WTC11 (cell line): Measurements from ENCODE around the gene NRXN3. TPM values are rescaled to one million over a fixed set of nuclear protein-coding genes. Genes with fewer than 3 reads are reported as not detected.

Source experiments
- ATAC-seq: fragments of 200-7000 bp; cut with Tn5 transposase; 2 replicates; pipeline ENCODE4 v1.10.0; 2021; ENCODE audit warnings: mild to moderate bottlenecking, moderate library complexity
- CTCF ChIA-PET: fragments of 300-600 bp; sonication (Branson Sonifier 250); formaldehyde crosslinking; loops from one replicate; lab custom pipeline; 2021; ENCODE audit warnings: antibody characterized with exemption; lab: Charles Lee
- POLR2A ChIA-PET: fragments of 350-600 bp; sonication (Branson Sonifier 250); formaldehyde crosslinking; loops from one replicate; lab custom pipeline; 2021; ENCODE audit warnings: antibody characterized with exemption; lab: Charles Lee
- DNase-seq: peaks from one replicate; pipeline ENCODE4 v3.0.0; 2021; ENCODE audit warnings: low spot score
- H3K27ac Mint-ChIP-seq: 2 replicates; pipeline ENCODE4 v1.8.0; 2021; ENCODE audit warnings: mixed read lengths
- H3K27me3 Mint-ChIP-seq: 2 replicates; pipeline ENCODE4 v1.8.0; 2021; ENCODE audit warnings: low read depth, mild to moderate bottlenecking, moderate library complexity, mixed read lengths
- H3K36me3 Mint-ChIP-seq: 2 replicates; pipeline ENCODE4 v1.8.0; 2021; ENCODE audit warnings: mixed read lengths
- H3K4me1 Mint-ChIP-seq: 2 replicates; pipeline ENCODE4 v1.8.0; 2022; ENCODE audit warnings: mixed read lengths
- H3K4me3 Mint-ChIP-seq: 2 replicates; pipeline ENCODE4 v1.8.0; 2021; ENCODE audit warnings: mild to moderate bottlenecking, moderate library complexity, mixed read lengths
- H3K9me3 Mint-ChIP-seq: 2 replicates; pipeline ENCODE4 v1.8.0; 2021; ENCODE audit warnings: mixed read lengths
- CBFB ChIP-seq: sonication (generic); formaldehyde crosslinking; IDR thresholded peaks from 2 replicates; pipeline ENCODE4 v1.8.1; 2022; ENCODE audit warnings: mild to moderate bottlenecking, low read depth, missing genetic modification reagents
- CREM ChIP-seq: sonication (generic); formaldehyde crosslinking; IDR thresholded peaks from 2 replicates; pipeline ENCODE4 v1.8.1; 2022; ENCODE audit warnings: mild to moderate bottlenecking, missing genetic modification reagents, moderate library complexity
- ELF4 ChIP-seq: sonication (generic); formaldehyde crosslinking; IDR thresholded peaks from 2 replicates; pipeline ENCODE4 v1.8.1; 2022; ENCODE audit warnings: low read depth, mild to moderate bottlenecking, moderate library complexity, missing genetic modification reagents
- GABPB1 ChIP-seq: sonication (generic); formaldehyde crosslinking; IDR thresholded peaks from 2 replicates; pipeline ENCODE4 v1.8.1; 2023; ENCODE audit warnings: mild to moderate bottlenecking, missing genetic modification reagents
- GRHL2 ChIP-seq: fragments of 250-450 bp; sonication (Bioruptor Pico); IDR thresholded peaks from 2 replicates; pipeline ENCODE4 v1.8.0; 2022; ENCODE audit warnings: mild to moderate bottlenecking, moderate library complexity; ENCODE audit not compliant: insufficient replicate concordance, severe bottlenecking
- IRF2 ChIP-seq: sonication (generic); formaldehyde crosslinking; IDR thresholded peaks from 2 replicates; pipeline ENCODE4 v1.8.0; 2022; ENCODE audit warnings: low read depth, missing genetic modification reagents, borderline replicate concordance
- MLX ChIP-seq: sonication (generic); formaldehyde crosslinking; IDR thresholded peaks from 2 replicates; pipeline ENCODE4 v1.8.1; 2023; ENCODE audit warnings: mild to moderate bottlenecking, missing genetic modification reagents, moderate library complexity
- MYBL2 ChIP-seq: sonication (generic); formaldehyde crosslinking; IDR thresholded peaks from 2 replicates; pipeline ENCODE4 v1.8.1; 2023; ENCODE audit warnings: mild to moderate bottlenecking, moderate library complexity, missing genetic modification reagents
- NFE2L1 ChIP-seq: sonication (generic); formaldehyde crosslinking; IDR thresholded peaks from 2 replicates; pipeline ENCODE4 v1.8.1; 2023; ENCODE audit warnings: missing genetic modification reagents
- NR2C2 ChIP-seq: sonication (generic); formaldehyde crosslinking; IDR thresholded peaks from 2 replicates; pipeline ENCODE4 v1.8.0; 2022; ENCODE audit warnings: mild to moderate bottlenecking, missing genetic modification reagents
- NR3C1 ChIP-seq: sonication (generic); formaldehyde crosslinking; conservative IDR thresholded peaks from 2 replicates; pipeline ENCODE4 v1.8.1; 2023; ENCODE audit warnings: low read depth, mild to moderate bottlenecking, missing genetic modification reagents
- PRDM15 ChIP-seq: sonication (generic); formaldehyde crosslinking; IDR thresholded peaks from 2 replicates; pipeline ENCODE4 v1.8.0; 2022; ENCODE audit warnings: missing genetic modification reagents
- SMAD3 ChIP-seq: sonication (generic); formaldehyde crosslinking; IDR thresholded peaks from 2 replicates; pipeline ENCODE4 v1.8.0; 2022; ENCODE audit warnings: missing genetic modification reagents, mild to moderate bottlenecking, borderline replicate concordance
- SOX15 ChIP-seq: fragments of 250-450 bp; sonication (Bioruptor Pico); IDR thresholded peaks from 2 replicates; pipeline ENCODE4 v1.9.0; 2021; ENCODE audit warnings: mild to moderate bottlenecking
- SP1 ChIP-seq: sonication (generic); formaldehyde crosslinking; conservative IDR thresholded peaks from 2 replicates; pipeline ENCODE4 v1.8.1; 2022; ENCODE audit warnings: missing genetic modification reagents
- ZBTB21 ChIP-seq: sonication (generic); formaldehyde crosslinking; IDR thresholded peaks from 2 replicates; pipeline ENCODE4 v1.8.1; 2023; ENCODE audit warnings: mild to moderate bottlenecking, missing genetic modification reagents, borderline replicate concordance
- ZNF317 ChIP-seq: sonication (generic); formaldehyde crosslinking; IDR thresholded peaks from 2 replicates; pipeline ENCODE4 v1.8.1; 2023; ENCODE audit warnings: low read depth, mild to moderate bottlenecking, moderate library complexity, missing genetic modification reagents, borderline replicate concordance
- total RNA-seq: library from RNA; stranded (reverse); gene quantifications from 3 replicates; pipeline ENCODE4 v1.2.3, GENCODE V29; 2021
- TF ChIP-seq, protein P1 (sequence below): sonication (generic); formaldehyde crosslinking; IDR thresholded peaks from 2 replicates; pipeline ENCODE4 v1.8.0; 2023; ENCODE audit warnings: mild to moderate bottlenecking, missing genetic modification reagents
- TF ChIP-seq, protein P2 (sequence below): sonication (generic); formaldehyde crosslinking; IDR thresholded peaks from 2 replicates; pipeline ENCODE4 v1.8.0; 2023; ENCODE audit warnings: missing genetic modification reagents, mild to moderate bottlenecking, borderline replicate concordance
- TF ChIP-seq, protein P3 (sequence below): fragments of 250-450 bp; sonication (Bioruptor Pico); IDR thresholded peaks from 2 replicates; pipeline ENCODE4 v2.1.2; 2022; ENCODE audit warnings: mild to moderate bottlenecking, moderate library complexity
- TF ChIP-seq, protein P4 (sequence below): sonication (generic); formaldehyde crosslinking; IDR thresholded peaks from 2 replicates; pipeline ENCODE4 v1.8.0; 2023; ENCODE audit warnings: missing genetic modification reagents

NRXN3 gene
- total RNA-seq, 1 experiment from 2014 or later: 3.0 TPM

GRCh38 chr14:78346747-78347146 is 176.6 kb downstream of the NRXN3 start:
- peaks cover 4% of the 10 kb centered on the region for H3K27me3 Mint-ChIP-seq
- H3K9me3 Mint-ChIP-seq: no peaks in the 10 kb centered on the region
- no peak for ATAC-seq
- H3K36me3 Mint-ChIP-seq: no peaks in the 10 kb centered on the region
- POLR2A ChIA-PET: no interaction called here
- H3K27ac Mint-ChIP-seq: no peak overlapping the region
- TF ChIP-seq NR3C1 (CRISPR knock-in tag): no peak
- TF ChIP-seq SOX15 (CRISPR knock-in tag): no peak
- TF ChIP-seq MLX (CRISPR knock-in tag): no peak
- TF ChIP-seq IRF2 (CRISPR knock-in tag): no peak
- no peak for TF ChIP-seq ZBTB21 (CRISPR knock-in tag)
- no peak for TF ChIP-seq ZNF317 (CRISPR knock-in tag)
- no peak for TF ChIP-seq NR2C2 (CRISPR knock-in tag)
- no peak for TF ChIP-seq ELF4 (CRISPR knock-in tag)
- TF ChIP-seq PRDM15 (CRISPR knock-in tag): no peak
- no peak for TF ChIP-seq SMAD3
- no peak for TF ChIP-seq CREM (CRISPR knock-in tag)
- no peak for TF ChIP-seq GRHL2
- TF ChIP-seq, protein P1, sequence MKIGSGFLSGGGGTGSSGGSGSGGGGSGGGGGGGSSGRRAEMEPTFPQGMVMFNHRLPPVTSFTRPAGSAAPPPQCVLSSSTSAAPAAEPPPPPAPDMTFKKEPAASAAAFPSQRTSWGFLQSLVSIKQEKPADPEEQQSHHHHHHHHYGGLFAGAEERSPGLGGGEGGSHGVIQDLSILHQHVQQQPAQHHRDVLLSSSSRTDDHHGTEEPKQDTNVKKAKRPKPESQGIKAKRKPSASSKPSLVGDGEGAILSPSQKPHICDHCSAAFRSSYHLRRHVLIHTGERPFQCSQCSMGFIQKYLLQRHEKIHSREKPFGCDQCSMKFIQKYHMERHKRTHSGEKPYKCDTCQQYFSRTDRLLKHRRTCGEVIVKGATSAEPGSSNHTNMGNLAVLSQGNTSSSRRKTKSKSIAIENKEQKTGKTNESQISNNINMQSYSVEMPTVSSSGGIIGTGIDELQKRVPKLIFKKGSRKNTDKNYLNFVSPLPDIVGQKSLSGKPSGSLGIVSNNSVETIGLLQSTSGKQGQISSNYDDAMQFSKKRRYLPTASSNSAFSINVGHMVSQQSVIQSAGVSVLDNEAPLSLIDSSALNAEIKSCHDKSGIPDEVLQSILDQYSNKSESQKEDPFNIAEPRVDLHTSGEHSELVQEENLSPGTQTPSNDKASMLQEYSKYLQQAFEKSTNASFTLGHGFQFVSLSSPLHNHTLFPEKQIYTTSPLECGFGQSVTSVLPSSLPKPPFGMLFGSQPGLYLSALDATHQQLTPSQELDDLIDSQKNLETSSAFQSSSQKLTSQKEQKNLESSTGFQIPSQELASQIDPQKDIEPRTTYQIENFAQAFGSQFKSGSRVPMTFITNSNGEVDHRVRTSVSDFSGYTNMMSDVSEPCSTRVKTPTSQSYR: no peak
- TF ChIP-seq, protein P2, sequence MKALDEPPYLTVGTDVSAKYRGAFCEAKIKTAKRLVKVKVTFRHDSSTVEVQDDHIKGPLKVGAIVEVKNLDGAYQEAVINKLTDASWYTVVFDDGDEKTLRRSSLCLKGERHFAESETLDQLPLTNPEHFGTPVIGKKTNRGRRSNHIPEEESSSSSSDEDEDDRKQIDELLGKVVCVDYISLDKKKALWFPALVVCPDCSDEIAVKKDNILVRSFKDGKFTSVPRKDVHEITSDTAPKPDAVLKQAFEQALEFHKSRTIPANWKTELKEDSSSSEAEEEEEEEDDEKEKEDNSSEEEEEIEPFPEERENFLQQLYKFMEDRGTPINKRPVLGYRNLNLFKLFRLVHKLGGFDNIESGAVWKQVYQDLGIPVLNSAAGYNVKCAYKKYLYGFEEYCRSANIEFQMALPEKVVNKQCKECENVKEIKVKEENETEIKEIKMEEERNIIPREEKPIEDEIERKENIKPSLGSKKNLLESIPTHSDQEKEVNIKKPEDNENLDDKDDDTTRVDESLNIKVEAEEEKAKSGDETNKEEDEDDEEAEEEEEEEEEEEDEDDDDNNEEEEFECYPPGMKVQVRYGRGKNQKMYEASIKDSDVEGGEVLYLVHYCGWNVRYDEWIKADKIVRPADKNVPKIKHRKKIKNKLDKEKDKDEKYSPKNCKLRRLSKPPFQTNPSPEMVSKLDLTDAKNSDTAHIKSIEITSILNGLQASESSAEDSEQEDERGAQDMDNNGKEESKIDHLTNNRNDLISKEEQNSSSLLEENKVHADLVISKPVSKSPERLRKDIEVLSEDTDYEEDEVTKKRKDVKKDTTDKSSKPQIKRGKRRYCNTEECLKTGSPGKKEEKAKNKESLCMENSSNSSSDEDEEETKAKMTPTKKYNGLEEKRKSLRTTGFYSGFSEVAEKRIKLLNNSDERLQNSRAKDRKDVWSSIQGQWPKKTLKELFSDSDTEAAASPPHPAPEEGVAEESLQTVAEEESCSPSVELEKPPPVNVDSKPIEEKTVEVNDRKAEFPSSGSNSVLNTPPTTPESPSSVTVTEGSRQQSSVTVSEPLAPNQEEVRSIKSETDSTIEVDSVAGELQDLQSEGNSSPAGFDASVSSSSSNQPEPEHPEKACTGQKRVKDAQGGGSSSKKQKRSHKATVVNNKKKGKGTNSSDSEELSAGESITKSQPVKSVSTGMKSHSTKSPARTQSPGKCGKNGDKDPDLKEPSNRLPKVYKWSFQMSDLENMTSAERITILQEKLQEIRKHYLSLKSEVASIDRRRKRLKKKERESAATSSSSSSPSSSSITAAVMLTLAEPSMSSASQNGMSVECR: no peak
- TF ChIP-seq, all 79 proteins: peak for 0
- no peak for DNase-seq
- Mint-ChIP-seq H3K4me3 (no peak overlapping the region), H3K4me1 (peaks cover 39% of the 10 kb centered on the region)
- CTCF ChIA-PET: no interaction called here

DNA sequence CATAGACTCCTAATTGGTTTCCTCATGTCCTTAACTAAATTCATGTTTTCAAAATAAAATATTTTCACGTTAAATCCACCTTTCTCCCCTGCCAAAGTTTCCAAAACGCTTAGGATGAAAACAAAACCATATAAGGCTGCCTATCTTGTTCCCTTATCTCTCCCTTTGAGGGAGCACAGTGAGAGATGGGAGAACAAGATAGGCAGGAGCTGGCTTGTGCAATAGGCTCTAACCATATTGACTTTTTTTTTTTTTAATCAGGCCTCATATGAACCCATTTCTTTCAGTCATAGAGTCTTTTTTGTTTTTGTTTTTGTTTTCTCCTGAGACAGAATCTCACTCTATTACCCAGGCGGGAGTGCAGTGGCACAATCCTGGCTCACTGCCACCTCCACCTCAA is 184.9 kb downstream of the NRXN3 start:
- ChIA-PET POLR2A (no interaction called here), CTCF (no interaction called here)
- DNase-seq (no peak), ATAC-seq (no peak)
- H3K27ac Mint-ChIP-seq: no peak overlapping the region
- H3K4me1 Mint-ChIP-seq: peaks cover 3% of the 10 kb centered on the region; the same call in 1 of the 2 replicates
- no peak overlapping the region for H3K4me3 Mint-ChIP-seq
- no peaks in the 10 kb centered on the region for H3K36me3 Mint-ChIP-seq
- H3K9me3 Mint-ChIP-seq: no peaks in the 10 kb centered on the region
- H3K27me3 Mint-ChIP-seq: no peaks in the 10 kb centered on the region
- TF ChIP-seq CBFB (CRISPR knock-in tag) (no peak), GABPB1 (CRISPR knock-in tag) (no peak), MYBL2 (CRISPR knock-in tag) (no peak), CREM (CRISPR knock-in tag) (no peak), NFE2L1 (CRISPR knock-in tag) (no peak), SP1 (CRISPR knock-in tag) (no peak)
- TF ChIP-seq, protein P3, sequence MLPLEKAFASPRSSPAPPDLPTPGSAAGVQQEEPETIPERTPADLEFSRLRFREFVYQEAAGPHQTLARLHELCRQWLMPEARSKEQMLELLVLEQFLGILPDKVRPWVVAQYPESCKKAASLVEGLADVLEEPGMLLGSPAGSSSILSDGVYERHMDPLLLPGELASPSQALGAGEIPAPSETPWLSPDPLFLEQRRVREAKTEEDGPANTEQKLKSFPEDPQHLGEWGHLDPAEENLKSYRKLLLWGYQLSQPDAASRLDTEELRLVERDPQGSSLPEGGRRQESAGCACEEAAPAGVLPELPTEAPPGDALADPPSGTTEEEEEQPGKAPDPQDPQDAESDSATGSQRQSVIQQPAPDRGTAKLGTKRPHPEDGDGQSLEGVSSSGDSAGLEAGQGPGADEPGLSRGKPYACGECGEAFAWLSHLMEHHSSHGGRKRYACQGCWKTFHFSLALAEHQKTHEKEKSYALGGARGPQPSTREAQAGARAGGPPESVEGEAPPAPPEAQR (CRISPR knock-in tag): no peak
- TF ChIP-seq, protein P4, sequence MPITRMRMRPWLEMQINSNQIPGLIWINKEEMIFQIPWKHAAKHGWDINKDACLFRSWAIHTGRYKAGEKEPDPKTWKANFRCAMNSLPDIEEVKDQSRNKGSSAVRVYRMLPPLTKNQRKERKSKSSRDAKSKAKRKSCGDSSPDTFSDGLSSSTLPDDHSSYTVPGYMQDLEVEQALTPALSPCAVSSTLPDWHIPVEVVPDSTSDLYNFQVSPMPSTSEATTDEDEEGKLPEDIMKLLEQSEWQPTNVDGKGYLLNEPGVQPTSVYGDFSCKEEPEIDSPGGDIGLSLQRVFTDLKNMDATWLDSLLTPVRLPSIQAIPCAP: no peak
